Muscle of back (tissue), 11 donors: ENCODE measurements around the gene RGS3. TPM values are rescaled to one million over a fixed set of nuclear protein-coding genes. Genes with fewer than 3 reads are reported as not detected.

Source experiments
- DNase-seq, 3 donors: peaks; one replicate each; pipeline versions ENCODE4 v3.0.0 to v3.0.0-alpha.2; 2013
- polyA plus RNA-seq, 10 donors: library from polyadenylated mRNA; unstranded; fragments of 120-200 nt; gene quantifications; one replicate each; pipeline ENCODE4 v1.2.1, GENCODE V29; 2013; ENCODE audit not compliant: insufficient read length in 10 of 10

Gene RGS3
- polyA plus RNA-seq, 10 donors: 34.8 to 61.2 (median 50.0) TPM

DNA sequence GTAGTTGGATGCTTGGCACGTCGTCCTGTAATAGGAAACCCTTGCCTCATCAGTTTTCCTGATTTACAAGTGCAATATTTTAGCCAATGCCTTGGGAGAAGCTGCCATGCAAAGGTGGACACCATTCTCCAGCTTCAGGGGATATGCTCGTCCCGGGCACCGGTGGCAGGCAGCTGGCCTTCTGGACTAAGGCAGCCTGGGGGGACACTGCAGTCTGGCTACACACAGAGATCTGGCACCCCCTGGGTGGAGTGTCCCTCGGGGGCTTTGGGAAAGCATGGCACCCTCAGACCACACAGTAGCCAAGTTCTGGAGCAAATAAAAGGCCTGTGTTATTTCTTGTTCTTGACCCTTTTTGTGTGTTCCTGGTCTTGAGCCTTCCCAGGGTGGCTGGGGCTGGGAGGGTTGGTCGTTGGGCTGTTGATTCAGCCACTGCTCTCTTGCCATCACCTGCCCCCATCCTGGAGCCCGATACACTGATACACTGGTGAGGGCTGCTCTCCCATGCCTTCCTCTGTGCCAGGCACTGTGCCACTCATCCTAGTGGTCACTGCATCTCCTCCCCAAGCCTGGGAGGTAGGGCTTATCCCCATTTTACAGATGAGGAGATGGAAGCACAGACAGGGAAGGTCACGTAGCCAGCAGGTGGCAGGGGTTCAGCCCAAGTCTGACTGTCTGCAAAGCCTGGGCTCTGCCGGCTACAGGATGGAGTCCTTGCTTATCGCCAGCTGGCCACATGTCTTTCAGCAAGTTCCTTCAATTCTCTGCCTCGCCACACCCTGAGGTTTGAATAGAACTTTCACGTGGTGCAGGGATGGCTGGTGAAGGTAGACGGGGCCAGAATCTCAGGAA, 134.1 kb downstream of the RGS3 start:
- DNase-seq: no peak

- DNase-seq: peak in 1 of 3 donors; percentile 26
Measured at GRCh38 chr9:113598451-113598850, 134.9 kb downstream of the RGS3 start.

DNA sequence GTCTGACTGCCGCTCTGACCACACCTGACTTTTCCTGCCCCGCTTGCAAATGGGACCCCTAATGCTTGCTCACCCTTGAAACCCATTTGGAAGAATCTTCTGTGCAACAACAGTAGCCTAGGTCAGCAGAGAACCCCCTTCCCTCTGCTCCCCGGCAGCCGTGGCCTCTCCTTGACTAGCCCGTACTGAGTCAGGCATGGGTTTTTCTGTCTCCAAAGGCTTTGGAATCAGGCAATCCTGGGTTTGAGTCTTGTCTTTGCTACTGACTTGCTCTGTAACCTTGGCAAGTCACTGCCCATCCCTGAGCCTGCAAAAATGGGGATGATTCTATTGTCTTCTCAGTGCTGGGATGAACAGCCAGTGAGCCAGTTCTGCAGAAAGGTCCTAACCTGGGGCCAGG, 135.4 kb downstream of the RGS3 start:
- DNase-seq: peak in 1 of 3 donors; percentile 51

DNA sequence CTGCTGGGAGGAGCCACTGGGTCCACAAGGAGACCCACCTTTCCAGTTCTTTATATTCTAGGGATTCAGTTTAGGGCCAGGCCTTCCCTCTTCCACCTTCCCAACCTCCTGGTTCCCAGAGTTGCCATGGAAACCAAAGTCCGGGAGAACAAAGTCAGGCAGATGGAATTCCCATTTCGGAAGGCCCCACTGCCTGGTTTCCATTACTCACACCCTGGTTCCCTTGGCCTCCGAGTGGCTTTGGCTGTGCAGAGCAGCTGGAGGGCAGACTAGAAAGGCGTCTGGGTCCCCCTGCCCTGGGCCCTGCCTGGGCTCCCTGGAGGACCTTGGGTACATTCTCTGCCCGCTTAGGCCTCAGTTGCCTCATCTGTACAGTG, 136.1 kb downstream of the RGS3 start:
- peak; percentile 87 to 91 (median 88) for DNase-seq

- peak in 1 of 3 donors; percentile 61 for DNase-seq
Measured at GRCh38 chr9:113600023-113600823, 136.7 kb downstream of the RGS3 start.

DNA sequence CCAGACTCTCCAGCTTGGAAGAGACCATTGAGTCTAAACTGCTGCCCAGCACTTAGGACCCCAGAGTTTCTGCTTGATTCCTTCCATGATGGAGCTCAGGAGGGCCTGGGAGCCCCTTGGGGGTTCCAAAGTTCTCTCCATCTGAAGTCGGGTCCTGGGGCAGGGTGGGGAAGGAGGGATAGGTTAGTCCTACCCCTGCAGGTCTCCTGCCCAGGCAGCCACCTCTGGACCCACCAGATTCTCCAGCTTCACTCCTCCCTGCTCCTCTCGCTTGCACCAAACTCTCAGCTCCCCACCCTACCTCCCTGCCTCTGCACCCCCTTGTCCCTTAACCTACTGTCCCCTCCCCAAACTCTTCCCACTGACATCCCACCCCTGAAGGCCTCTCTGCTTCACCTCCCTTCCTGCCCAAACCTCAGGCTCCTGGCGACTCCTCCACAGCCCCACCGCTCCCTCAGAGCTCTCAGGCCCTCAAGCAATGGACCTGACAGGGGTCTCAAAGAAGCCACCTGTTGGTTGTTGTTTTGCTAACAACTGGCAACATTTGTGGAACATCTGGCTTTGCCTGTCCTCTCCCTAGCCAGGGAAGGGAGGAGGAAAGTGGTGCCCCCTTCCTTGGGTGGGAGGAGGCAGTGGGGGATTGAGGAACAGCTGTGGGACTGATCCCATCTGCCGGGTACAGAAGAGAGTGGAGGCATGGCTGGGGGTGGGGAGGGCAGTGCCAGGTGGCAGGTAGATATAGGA, 137.5 kb downstream of the RGS3 start:
- DNase-seq: peak in 1 of 3 donors; percentile 80

GRCh38 chr9:113601656-113602055, 138.1 kb downstream of the RGS3 start:
- DNase-seq: no peak

DNA sequence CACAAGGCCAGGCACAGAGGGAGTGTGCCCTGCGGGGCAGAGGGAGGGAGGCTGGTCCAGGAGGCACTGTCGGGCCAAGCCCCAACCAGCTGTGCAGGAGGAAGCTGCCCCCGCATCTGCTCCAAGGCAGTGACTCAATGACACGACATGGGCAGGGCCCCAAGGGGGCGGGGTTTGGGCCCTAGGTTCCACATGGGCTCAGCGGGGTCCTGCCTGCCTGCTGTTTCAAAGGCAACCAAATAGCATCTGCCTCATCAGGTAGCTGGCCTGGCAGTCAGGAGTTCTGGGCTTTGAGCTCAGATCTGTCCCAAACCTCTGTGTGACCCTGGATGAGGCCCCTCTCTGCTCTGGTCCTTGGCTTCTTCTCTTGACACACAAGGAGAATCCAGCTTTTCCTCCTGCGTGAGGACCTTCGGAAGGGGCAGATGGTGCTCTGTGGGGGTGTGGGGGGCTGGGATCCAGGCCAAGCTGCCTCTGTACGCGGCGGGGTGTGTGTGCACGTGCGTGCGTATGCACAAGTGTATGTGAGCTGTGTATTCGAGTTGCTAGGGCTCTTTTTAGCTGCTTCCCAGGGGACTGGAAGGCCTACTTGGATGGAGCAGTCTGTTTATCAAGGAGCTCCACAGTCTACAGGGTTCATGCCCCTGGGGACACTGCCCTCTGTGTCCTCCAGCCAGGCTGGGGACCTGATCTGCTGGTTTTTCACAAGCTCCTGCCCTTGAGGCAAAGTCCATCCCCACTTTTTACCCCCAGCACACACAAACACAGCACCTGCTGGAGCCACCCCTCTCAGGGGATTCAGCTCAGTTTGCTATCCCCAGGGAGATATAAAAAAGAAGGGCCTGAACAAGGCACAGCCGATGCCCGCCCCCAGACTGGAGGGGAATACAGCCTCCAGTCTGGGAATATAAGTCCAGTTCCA, 138.9 kb downstream of the RGS3 start:
- DNase-seq: peak; percentile 74 to 94 (median 84)

DNA sequence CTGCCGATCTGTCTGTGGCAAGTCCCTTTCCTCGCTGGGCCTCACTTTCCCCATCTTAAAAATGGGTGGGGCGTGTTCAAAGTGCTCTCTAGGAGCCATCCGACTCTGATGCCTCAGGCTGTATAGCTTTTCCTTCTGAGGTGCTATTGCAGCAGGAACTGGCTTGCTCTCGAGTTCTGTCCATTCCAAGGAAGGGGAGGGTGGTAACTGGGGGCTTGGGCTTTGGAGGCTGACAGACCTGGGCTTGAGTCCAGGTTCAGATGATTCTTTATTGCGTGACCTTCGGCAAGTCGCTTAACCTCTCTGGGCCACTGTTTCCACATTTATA, 139.5 kb downstream of the RGS3 start:
- peak in 1 of 3 donors; percentile 61 for DNase-seq

DNA sequence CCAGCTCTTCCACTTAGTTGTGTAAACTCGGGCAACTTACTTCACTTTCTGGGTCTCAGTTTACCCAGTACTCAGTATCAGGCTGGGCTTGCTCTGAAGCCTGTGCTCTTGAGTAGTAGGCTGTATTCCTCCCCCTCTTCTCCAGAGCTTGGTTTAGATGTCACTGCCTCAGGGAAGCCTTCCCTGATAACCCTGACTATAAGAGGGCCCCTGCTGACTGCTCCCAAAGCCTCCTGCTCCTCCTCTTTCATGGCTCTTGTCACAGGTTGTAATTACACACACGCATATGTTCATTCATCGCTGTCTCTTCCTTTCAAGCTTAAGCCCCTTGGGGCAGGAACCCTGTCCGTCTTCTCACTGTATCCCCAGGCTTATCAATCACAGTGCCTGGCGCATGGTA, 140.2 kb downstream of the RGS3 start:
- DNase-seq: no peak

GRCh38 chr9:113604393-113604792, 140.9 kb downstream of the RGS3 start:
- DNase-seq: no peak

GRCh38 chr9:113606510-113606909, 143.0 kb downstream of the RGS3 start:
- no peak for DNase-seq

- no peak for DNase-seq
Measured at GRCh38 chr9:113608082-113608685, 144.7 kb downstream of the RGS3 start.

DNA sequence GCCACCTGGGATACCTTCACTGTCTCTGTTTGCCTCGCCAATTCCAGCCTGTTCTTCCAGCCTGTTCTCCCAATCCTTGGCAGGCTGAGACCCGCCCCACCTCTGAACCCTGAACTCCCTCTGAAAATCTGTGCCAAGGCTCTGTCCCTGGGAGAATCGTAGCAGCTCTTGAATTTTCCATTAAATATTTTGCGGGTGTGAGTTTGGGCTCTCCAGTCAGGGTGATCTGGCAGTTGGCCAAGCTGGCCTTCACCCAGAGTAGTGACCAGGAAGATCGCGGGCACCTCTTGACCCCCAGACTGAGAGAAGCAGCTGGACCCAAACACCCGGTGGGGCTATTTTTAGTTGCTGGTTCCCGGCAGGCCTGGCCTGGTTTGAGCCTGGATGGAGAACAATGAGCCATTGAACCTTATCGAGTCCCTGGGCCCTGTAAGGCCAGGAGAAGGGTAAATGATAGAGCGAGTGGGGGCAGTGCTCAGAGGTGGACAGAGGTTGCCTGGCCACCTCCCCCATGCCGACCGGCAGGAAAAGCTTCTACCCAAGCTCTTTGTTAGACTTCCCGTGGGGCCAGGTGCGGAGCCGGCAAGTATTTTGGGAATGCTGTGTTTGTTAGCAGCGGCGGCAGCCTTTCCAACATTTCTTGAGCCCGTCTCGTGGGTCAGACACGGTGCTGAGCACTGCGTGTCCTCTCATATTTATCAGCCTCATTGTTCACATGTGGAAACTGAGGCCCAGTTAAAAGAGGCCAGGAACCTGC, 146.2 kb downstream of the RGS3 start:
- DNase-seq: peak in 1 of 3 donors; percentile 82

DNA sequence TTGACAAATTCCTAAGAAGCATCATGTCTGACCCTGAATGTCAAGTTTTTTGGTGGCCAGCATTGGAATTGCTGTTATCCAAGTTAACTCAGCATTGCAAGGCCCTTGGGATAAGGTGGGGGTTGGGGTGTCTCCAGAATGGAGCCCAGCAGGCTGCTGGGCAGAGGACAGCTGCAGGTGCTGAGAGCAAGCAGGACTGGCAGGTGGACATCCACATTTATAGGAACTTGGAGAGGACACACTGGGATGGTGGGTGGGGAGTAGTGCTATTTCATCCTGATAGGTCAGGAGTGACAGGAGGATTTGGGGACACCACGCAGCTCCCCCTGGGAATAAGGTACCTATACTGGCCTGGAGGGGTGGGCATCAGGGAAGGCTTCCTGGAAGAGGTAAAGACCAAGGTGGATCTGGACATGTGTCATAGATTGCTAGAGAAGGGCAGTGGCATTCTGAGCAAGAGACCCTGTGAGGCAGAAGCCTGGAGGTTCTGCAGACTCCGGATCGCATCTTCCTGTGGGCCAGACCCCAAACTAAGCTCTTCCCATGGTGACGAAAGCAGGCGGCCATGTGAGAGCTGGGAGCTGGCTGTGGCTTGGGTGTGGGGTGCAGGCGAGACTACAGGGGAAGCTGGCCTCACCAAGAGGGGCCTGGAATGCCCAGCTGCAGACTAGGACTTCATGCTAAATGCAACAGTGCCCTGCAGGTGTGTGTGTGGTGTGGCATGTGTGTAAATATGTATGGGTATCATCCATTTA, 148.1 kb downstream of the RGS3 start:
- DNase-seq: peak in 1 of 3 donors; percentile 14

DNA sequence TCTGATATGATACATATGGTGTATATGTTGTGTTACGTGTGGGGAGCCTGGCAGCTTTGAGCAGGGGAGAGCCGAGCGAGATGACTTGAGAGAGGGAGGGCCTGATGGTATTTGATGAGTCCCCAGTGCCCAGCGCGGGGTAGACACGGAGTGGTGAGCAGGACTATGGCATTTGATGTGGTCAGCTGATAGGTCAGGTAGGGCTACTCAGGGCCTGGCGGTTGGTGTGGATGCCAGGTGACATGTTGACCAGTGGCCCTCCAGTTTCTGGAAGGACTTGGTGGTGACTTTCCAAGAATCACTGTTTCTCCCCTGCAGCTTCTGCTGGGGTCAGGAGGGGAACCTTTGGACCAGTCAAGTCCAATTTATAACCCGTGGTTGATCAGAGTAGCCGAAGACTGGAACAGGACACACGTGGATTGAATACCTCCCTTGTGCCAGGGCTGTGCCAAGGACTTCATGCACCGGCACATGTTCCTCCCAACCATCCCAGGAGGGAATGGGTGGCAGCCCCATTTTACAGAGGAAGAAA, 148.8 kb downstream of the RGS3 start:
- DNase-seq: no peak

DNA sequence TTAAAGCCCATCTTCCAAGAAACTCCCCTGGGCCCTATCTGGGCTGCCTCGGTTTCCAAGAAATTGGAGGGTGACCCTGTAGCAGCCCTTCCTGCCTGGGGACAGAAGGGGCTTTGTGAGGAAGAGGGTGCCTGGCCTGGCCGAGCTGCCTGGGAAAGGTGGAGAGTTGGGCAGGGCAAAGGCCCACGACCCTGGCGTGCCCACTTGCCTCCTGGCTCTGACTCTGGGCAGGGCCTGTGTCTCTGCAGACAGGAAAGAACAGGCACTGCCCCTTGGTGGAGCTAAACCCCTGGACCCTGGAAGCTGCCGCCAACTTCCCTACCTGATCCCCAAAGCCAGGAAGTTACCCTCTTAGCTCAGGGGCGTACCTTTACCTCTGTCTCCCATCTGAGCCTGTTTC, 149.3 kb downstream of the RGS3 start:
- no peak for DNase-seq

- peak in 1 of 3 donors; percentile 19 for DNase-seq
Measured at GRCh38 chr9:113613815-113614413, 150.4 kb downstream of the RGS3 start.
